ENCODE results near the gene VMP1.
A peak's percentile ranks its signal among the peaks of the same experiment; 100 is the strongest.
"Not testable (repeated sequence)": the region's sequence is repeated elsewhere in the genome, so short reads cannot be mapped to it uniquely, and the experiment has no call there.

VMP1 gene

DNA sequence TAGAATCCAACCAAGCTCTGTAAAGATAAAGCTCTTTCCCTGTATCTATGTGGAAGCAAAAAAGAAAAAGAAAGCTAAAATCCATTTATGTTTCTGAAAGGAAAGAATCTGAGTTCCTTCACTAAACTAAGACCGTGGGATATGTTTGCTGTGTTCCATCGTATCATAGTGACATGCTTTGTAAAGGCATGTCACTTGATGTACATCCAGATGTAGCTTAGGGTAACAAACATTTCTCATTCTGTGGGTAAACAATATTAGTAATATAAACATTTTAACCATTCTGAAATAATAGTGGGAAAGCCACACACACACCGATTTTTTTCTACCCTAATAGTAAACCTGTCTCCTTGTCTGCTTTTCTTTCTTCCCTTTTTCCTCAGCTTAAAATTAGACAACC, 107.2 kb downstream of the VMP1 start:
- DNase-seq, result no peak

GRCh38 chr17:59815965-59816364, 108.5 kb downstream of the VMP1 start:
- DNase-seq, result no peak

- no peak for DNase-seq
These were observed 118.3 kb downstream of the VMP1 start for GRCh38 chr17:59825533-59826322.

- DNase-seq, result no peak
These were observed 119.4 kb downstream of the VMP1 start for GRCh38 chr17:59826706-59827453.

DNA sequence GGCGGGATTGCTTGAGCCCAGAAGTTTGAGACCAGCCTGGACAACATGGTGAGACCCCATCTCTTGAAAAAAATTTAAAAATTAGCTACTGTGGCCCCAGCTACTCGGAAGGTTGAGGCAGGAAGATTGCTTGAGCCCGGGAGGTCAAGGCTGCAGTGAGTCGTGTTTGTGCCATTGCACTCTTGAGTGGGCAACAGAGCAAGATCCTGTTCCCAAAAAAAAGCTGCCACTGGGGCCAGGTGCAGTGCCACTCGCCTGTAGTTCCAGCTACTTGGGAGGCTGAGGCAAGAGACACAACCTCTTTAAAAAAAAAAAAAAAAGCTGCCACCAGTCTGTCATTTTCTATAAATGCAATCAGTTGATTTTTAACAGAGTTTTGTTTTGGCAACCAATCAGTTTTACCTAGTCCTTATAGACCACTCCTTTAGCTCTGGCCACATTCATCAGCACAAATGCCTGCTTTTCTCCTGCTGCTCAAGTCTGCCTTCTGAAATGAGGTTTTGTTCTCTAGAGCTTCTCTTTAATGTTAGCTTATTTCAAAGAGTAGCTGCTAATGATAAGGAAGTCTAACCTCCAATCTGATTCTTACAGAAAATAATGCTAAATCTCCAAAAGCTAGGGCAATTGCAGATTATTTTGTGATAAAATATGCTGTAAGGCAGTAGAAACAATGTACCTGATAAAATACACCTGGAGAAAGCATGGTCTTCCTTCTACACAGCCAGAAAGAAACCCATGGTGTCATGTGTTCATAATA, 120.4 kb downstream of the VMP1 start:
- DNase-seq, result no peak

- no peak for DNase-seq
These were observed 121.0 kb downstream of the VMP1 start for GRCh38 chr17:59828478-59828760.

GRCh38 chr17:59828819-59829216, 121.4 kb downstream of the VMP1 start:
- not testable (repeated sequence) for DNase-seq

GRCh38 chr17:59829217-59830006, 122.0 kb downstream of the VMP1 start:
- peak; percentile 77 for DNase-seq

GRCh38 chr17:59830007-59830630, 122.7 kb downstream of the VMP1 start:
- DNase-seq, result no peak

GRCh38 chr17:59830846-59831486, 123.5 kb downstream of the VMP1 start:
- no peak for DNase-seq

DNA sequence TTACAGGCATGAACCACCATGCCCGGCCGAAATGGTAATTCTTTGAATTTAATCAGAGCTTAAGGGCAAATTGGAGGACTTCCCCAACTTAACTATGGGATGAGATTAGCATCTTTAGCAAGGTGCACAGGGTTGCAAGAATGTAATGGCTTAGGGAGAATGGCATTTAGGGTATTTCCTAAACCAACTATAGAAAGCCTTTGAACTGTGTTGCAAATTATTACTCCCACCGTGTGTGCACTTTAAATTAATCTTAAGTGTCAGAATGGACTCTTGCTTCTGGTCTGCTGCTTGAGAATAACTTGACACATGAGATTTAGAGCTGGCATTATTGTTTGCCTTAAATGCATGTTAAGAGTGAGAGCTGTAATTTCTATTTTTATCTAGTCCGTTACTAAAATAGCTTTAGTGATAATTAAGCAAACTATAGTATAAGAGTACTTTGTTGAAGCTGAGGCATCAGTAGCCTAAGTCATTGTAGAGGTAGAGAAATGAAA, 125.5 kb downstream of the VMP1 start:
- no peak for DNase-seq

GRCh38 chr17:59837308-59838051, 130.0 kb downstream of the VMP1 start:
- no peak for DNase-seq

DNA sequence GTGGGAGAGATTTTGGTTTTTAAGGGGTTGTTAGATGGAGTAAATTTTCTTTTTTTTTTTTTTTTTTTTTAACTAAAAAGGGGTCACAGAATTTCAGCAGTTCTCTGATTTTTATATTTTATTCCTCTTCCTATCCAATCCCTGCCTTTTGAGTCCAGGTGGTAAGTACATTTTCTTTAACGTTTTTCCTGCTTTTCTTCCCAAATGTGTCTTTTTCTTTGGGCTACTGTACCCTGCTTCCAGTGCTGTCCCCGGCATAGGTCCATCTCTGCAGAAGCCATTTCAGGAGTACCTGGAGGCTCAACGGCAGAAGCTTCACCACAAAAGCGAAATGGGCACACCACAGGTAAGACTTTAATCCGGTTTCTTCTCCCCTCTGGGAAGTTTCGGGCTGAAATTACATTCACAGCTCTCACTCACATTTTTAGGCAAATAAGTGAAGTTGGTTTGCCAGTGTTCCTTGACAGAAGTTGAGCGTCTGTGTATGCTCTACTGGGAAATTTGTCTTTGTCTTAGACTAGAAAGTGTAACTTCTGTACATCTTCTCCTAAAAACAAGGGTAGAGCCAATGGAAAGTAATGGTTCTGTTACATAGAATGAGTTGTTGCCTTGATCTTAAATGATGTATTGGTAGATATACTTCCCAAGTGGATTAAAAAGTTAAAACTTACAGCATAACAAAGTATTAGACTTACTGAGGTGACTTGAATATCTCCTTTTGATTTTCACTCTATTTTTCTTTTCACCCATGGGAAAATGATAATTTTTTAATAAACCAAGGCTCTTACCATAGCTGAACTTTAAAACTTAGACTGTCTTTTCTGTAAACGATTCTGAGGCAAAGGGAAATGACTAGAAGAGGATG, 130.8 kb downstream of the VMP1 start:
- DNase-seq, result no peak

GRCh38 chr17:59839651-59840328, 132.3 kb downstream of the VMP1 start:
- no peak for DNase-seq

DNA sequence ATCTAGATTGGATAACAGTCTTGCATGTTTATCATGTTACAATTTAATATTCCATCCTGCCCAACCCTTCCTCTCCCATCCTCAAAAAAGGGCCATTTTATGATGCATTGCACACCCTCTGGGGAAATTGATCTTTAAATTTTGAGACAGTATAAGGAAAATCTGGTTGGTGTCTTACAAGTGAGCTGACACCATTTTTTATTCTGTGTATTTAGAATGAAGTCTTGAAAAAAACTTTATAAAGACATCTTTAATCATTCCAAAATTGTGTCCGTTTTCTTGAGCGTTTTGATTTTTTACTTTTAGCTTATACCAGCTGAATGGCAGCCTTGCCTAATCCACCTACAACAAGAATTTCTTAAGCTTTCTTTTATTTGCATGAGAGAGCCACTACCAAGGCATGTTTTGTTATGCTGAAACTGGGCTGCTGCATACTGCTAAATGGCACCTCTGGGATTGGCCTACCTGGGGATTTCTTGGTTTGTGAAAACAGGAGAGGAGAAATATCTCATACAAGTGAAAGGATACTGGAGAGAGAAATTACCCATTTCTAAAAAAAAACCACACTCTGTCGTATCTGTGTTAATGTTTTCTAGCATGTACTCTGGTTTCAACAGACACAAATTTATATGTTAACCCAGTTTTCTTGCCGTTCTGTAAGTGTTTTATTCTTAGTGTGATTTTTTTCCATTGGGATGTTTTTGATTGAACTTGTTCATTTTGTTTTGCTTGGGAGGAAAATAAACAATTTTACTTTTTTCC, 133.1 kb downstream of the VMP1 start:
- DNase-seq, result no peak

GRCh38 chr17:59841091-59841881, 133.8 kb downstream of the VMP1 start:
- DNase-seq, result not testable (repeated sequence)

- not testable (repeated sequence) for DNase-seq
These were observed 134.4 kb downstream of the VMP1 start for GRCh38 chr17:59841882-59842263.
